ENCODE data around the gene CYTH2. TPM values are rescaled to one million over a fixed set of nuclear protein-coding genes. Genes with fewer than 3 reads are reported as not detected.

Gene CYTH2
- polyA plus RNA-seq, 1 of the 3 experiments (the other 2 are of a cell fraction): 69.5 TPM

GRCh38 chr19:48469934-48470680, 938 bp downstream of the CYTH2 start:
- H3K27ac ChIP-seq (ENCODE audit: low read depth in 2 of 2, low read length in 1 of 2): peak overlapping the region; percentile 36 to 97; a peak in 3 of 4 replicates
- peaks cover 40% of the 10 kb centered on the region for H4K20me1 ChIP-seq (ENCODE audit: insufficient read depth)

GRCh38 chr19:48470856-48471255, 1.7 kb downstream of the CYTH2 start:
- Histone ChIP-seq H3K36me3 (replicated peaks in 1 of 2; ENCODE audit: control insufficient read depth in 1 of 2, insufficient read depth in 2 of 2, low read length in 1 of 2) (peaks cover 44 to 49% of the 10 kb centered on the region in 2 experiments), H3F3A (replicated peaks; ENCODE audit: insufficient read depth) (peaks cover 4% of the 10 kb centered on the region), H3K4me2 (peak overlapping the region; percentile 92), H3K27me3 (ENCODE audit: insufficient read depth) (no peaks in the 10 kb centered on the region), H4K20me1 (ENCODE audit: insufficient read depth) (peaks cover 40% of the 10 kb centered on the region), H3K9me3 (no peaks in the 10 kb centered on the region), H3K27ac (ENCODE audit: low read depth in 2 of 2, low read length in 1 of 2) (no peak overlapping the region), H3K4me1 (ENCODE audit: control insufficient read depth in 1 of 2, insufficient read depth in 2 of 2, low read depth in 1 of 2, low read length in 1 of 2) (peaks cover 5 to 20% of the 10 kb centered on the region in 2 experiments; a peak in 3 of 4 replicates), H3K79me2 (ENCODE audit: insufficient read depth) (peaks cover 38% of the 10 kb centered on the region), H2AFZ (ENCODE audit: low read depth) (no peak overlapping the region), H3K4me3 (ENCODE audit: low read depth in 2 of 2, low read length in 1 of 2) (peak overlapping the region in 1 of 2 experiments; percentile 86; a peak in 1 of 4 replicates), H3K9ac (no peak overlapping the region), H3K9me2 (no peaks in the 10 kb centered on the region)
- DNase-seq: no peak
- ChIA-PET POLR2A (interaction anchor here (1.3 kb wide), 1 partner anchor 9 kb away, joined by 5 read pairs; no protein-coding TSS in a partner anchor), CTCF (interaction anchor here (0.9 to 2.0 kb wide), 4 partner anchors 19 to 114 kb away, joined by 3 to 9 read pairs (median 8); partner anchors contain the start of gene KDELR1)
- 88% methylated on average over 9 of the region's 10 CpGs for WGBS (ENCODE audit: low lambda C conversion rate)
- no peak for TF ChIP-seq FOSL2 (IDR thresholded peaks at IDR 0.05; ENCODE audit: borderline replicate concordance, low read depth)
- no peak for TF ChIP-seq TEAD4 (IDR thresholded peaks at IDR 0.05; ENCODE audit: borderline replicate concordance, insufficient read depth)
- TF ChIP-seq TAF1 (IDR thresholded peaks at IDR 0.05; ENCODE audit: borderline replicate concordance, low read depth, low read length): no peak
- no peak for TF ChIP-seq MAX (IDR thresholded peaks at IDR 0.05; ENCODE audit: low read depth)
- no peak for TF ChIP-seq RCOR1 (IDR thresholded peaks at IDR 0.05; ENCODE audit: low read length)
- no peak for TF ChIP-seq SMC3 (IDR thresholded peaks at IDR 0.05; ENCODE audit: low read depth, low read length)
- TF ChIP-seq TCF12 (IDR thresholded peaks at IDR 0.05): no peak
- no peak for TF ChIP-seq USF2 (IDR thresholded peaks at IDR 0.05; ENCODE audit: borderline replicate concordance, low read depth, low read length)
- no peak for TF ChIP-seq RXRA (IDR thresholded peaks at IDR 0.05; ENCODE audit: borderline replicate concordance, low read depth)
- no peak for TF ChIP-seq GABPA (IDR thresholded peaks at IDR 0.05; ENCODE audit: low read depth)

More at GRCh38 chr19:48469934-48470680, 938 bp downstream of the CYTH2 start:
- Histone ChIP-seq H3K4me2 (peak overlapping the region; percentile 92), H3K36me3 (replicated peaks in 1 of 2; ENCODE audit: control insufficient read depth in 1 of 2, insufficient read depth in 2 of 2, low read length in 1 of 2) (peaks cover 41% of the 10 kb centered on the region in 2 experiments), H3K27me3 (ENCODE audit: insufficient read depth) (no peaks in the 10 kb centered on the region), H3K79me2 (ENCODE audit: insufficient read depth) (peaks cover 38% of the 10 kb centered on the region), H3K4me1 (ENCODE audit: control insufficient read depth in 1 of 2, insufficient read depth in 2 of 2, low read depth in 1 of 2, low read length in 1 of 2) (peaks cover 5 to 20% of the 10 kb centered on the region in 2 experiments; a peak in 3 of 4 replicates), H3K4me3 (ENCODE audit: low read depth in 2 of 2, low read length in 1 of 2) (peak overlapping the region; percentile 77 to 86), H3K9ac (peak overlapping the region; percentile 97), H3F3A (replicated peaks; ENCODE audit: insufficient read depth) (peaks cover 11% of the 10 kb centered on the region), H2AFZ (ENCODE audit: low read depth) (no peak overlapping the region), H3K9me2 (no peaks in the 10 kb centered on the region), H3K9me3 (no peaks in the 10 kb centered on the region)
- ChIA-PET CTCF (interaction anchor here (0.7 to 2.0 kb wide), 7 partner anchors 20 to 156 kb away, joined by 3 to 9 read pairs (median 3); partner anchors contain the start of gene KDELR1), POLR2A (interaction anchor here (0.6 to 1.3 kb wide), 2 partner anchors 9 to 142 kb away, joined by 3 to 5 read pairs; no protein-coding TSS in a partner anchor)
- no peak for DNase-seq
- WGBS (ENCODE audit: low lambda C conversion rate): 45% methylated on average over 20 of the region's 20 CpGs
- TF ChIP-seq RXRA (IDR thresholded peaks at IDR 0.05; ENCODE audit: borderline replicate concordance, low read depth) (no peak), RCOR1 (IDR thresholded peaks at IDR 0.05; ENCODE audit: low read length) (no peak), MXI1 (IDR thresholded peaks at IDR 0.05; ENCODE audit: low read depth, low read length) (peak; percentile 18; the same call in 1 of the 2 replicates)

All from SK-N-SH (cell line).